ENCODE measurements around the gene MUS81.

Gene MUS81

DNA sequence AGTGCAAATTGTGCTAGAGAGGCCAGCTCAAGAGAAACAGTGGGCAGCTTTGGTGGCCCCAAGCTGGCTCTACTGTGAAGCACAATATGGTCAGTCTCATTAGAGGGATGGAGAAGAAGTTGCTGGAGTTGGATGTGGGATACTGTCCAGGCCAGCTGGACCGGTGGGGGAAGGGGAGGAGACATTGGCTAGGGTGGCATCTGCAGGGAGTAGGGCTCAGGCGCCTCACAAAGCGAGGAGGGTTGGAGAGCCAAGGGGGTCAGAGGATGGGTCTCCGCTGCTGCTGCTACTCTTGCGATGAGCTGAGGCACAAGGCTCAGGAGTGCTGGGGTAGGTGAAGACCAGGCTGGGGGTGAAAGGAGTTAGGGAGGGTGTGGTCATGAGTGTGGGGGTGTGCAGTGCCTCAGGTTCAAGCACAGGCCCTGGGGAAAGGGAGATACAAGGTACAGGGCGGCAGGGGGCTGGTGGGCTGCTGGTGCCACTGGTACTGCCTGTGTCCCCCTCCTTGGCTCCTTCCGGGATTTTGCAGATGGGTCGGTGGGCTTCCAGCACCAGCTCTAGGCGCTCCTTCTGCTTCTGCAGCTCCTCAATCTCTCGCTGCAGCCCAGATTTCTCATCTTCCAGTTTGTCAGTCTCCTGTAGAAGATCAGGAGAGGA lies 32.6 kb downstream of the MUS81 start:
- no peak for DNase-seq

GRCh38 chr11:65894034-65894591 lies 33.9 kb downstream of the MUS81 start:
- DNase-seq, result no peak

DNA sequence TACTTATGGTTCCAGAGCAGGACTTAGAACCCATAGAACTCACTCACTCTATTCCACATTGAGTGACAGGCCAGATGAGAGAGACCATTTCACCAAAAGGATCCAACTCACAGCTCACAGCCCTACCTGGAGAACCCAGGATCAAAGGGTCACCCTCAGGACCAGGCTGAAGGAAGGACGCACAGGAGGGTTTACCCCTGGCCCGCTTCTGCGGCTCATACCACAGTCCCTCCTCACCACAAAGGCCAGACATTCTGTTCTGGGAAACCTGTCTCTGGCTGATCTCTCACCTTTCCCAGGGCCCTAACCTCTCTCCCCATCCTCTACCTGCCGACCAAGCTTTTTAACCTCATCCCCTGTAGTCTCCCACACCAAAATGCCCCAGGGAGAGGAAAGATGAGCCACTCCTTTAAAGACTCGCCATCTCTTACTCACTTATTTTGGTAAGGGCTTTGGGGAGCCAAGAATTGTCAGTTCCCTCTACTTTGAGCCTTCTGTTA lies 35.3 kb downstream of the MUS81 start:
- DNase-seq, result no peak

DNA sequence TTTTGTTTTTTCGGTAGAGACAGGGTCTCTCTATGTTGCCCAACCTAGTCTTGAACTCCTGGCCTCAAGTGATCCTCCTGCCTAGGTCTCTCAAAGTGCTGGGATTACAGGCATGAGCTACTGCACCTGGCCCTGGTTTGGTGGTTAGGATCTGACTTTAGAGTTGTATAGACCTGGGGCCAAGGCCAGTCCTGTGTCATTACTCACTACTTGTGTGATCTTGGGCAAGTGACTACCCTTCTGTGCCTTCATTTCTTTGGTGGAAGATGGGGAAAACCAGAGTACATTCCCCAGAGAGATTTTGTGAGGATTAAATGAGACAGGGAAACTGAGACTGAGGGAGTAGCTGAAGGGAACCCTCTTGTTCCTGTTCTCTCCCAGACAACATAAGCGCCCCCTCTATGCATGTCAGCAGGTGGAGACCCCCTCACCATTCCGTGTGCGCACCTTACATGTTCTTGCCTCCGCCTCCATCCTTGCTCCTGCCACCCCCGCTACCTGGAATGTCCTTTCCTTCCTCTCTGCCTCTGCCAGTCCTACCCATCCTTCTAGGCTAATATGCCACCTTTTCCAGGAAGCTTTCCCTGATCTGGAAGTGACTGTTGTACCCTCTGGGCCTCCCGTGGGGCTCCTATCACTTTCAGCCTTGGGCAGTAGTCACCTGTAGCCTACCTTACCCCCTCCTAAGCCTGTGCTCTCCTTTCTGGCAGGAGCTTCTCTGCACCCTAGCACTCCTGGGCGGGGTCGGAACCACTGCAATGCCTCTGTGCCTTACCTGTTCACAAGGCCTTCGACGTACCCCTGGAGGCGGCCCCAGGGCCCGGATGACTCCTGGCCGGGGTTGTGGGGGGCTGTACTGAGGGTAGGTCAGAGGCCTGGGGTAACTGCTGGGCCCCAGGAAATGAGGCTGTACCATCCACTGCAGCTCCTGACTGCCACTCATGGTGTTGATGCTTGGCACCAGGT lies 36.1 kb downstream of the MUS81 start:
- DNase-seq, result no peak

DNA sequence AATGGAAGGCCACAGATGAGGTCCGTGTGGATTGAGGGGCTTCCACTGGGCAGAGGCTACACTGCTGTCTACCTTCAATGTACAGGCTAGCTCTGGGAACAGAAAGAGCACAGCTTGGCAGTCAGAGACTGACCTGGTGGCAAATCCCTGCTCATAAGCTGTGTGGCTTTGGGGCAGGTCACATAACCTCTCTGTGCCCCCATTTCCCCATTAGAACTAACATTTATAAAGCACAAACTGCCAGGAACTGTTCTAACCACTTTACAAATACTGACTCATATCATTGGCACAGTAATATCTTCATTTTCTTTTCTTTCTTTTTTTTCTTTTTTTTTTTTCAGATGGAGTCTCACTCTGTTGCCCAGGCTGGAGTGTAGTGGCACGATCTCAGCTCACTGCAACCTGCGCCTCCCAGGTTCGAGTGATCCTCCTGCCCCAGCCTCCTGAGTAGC lies 36.8 kb downstream of the MUS81 start:
- no peak for DNase-seq

GRCh38 chr11:65898656-65899355 lies 38.6 kb downstream of the MUS81 start:
- DNase-seq, result no peak

- peak; percentile 32 to 64 for DNase-seq
Measured at GRCh38 chr11:65899356-65900124, 39.3 kb downstream of the MUS81 start.

- DNase-seq, result peak; percentile 42 to 78
Measured at GRCh38 chr11:65900125-65900898, 40.1 kb downstream of the MUS81 start, which contains the start of gene FOSL1. Gene FOSL1, minus strand, starts transcription at chr11:65900388. Its CDS starts 49 bp downstream, at chr11:65900339.

- DNase-seq, result no peak
Measured at GRCh38 chr11:65900899-65901180, 40.6 kb downstream of the MUS81 start.

- no peak for DNase-seq
Measured at GRCh38 chr11:65903068-65903481, 42.8 kb downstream of the MUS81 start.

DNA sequence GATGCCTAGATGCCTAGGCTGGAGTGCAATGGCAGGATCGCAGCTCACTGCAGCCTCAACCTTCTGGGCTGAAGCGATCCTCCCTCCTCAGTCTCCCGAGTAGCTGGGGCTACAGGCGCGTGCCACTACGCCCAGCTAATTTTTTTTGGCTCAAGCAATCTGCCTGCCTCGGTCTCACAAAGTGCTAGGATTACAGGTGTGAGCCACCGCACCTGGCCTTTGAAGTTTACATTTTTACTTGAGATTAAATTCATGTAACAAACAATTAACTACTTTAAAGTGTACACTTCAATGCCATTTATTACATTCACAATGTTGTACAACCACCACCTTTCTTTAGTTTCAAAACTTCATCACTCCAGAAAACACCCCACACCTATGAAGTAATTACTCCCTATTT lies 43.5 kb downstream of the MUS81 start:
- no peak for DNase-seq

DNA sequence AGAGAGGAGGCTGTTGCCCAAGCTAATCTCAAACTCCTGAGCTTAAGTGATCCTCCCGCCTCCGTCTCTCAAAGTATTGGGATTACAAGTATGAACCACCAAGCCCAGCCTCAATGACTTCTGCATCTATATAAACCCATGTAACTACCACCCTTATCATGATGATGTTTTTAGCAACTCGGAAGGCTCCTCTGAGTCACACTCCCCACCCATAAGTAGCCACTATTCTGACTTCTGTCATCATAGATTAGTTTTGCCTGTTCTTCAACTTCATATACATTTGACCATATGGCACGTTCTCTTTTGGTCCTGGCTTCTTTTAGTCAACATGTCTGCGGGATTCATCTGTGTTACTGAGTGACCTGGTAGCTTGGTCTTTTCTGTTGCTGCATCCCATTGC lies 46.4 kb downstream of the MUS81 start:
- no peak for DNase-seq

GRCh38 chr11:65907878-65908277 lies 47.6 kb downstream of the MUS81 start:
- DNase-seq, result no peak

DNA sequence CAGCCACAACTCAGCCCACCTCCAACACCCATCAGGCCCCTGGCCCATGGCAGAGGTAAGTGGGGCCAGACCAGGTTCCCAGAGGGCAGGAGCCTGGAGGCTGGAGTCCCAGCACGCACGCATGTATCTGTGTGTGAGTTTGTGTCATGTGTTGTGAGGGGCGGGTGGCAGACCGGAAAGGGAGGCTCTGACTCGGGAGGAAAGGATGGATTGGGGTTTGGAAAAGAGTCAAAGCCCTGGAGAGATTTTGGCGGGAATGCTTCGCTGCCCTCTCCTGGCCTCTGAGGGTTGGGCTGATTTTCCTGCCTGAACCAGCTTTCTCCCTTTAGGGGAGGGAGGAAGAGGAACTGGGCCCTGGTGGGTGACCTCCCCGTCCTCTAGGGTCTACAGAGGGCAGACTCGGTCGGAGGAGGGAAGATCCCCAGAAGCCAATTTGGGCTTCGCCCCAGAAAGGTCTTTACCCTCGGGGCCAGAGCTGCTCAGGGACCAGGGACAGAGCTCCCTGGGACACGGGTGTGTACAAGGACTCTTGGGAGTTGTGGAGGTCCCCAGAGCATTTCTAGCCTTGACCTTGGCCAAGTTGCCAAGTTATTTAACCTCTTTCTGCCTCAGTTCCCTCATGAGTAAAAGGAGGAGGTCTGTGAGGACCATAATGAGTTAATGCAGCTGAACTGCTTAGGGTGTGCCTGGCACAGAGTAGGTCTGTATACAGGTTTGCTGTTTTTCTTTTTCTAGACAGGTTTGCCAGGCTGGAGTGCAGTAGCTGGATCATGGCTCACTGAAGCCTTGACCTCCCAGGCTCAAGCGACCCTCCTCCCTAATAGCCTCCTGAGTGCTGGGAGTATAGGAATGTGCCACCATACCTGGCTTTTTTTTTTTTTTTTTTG lies 51.7 kb downstream of the MUS81 start:
- no peak for DNase-seq

DNA sequence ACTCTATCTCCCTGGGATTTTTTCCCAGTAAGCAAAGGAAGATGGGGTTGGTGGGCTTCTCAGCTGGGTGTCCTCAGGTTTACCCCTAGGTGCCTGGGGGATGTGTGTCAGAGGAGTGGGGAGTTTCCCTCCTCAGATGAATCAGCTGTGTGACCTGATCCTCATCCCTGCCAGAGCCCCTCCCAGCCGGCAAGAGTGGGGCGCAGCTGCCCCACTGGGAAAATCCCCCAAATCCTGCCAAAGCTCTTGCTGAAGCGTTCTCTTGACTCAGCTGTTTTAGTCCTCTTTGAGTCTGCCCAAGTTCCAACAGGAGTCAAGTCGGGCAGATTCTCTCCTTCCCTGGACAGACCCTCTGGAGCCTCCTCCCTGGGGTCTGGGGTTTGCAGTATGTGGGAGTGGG lies 52.6 kb downstream of the MUS81 start:
- DNase-seq, result no peak

- DNase-seq, result no peak
Measured at GRCh38 chr11:65915101-65915820, 55.0 kb downstream of the MUS81 start.

DNA sequence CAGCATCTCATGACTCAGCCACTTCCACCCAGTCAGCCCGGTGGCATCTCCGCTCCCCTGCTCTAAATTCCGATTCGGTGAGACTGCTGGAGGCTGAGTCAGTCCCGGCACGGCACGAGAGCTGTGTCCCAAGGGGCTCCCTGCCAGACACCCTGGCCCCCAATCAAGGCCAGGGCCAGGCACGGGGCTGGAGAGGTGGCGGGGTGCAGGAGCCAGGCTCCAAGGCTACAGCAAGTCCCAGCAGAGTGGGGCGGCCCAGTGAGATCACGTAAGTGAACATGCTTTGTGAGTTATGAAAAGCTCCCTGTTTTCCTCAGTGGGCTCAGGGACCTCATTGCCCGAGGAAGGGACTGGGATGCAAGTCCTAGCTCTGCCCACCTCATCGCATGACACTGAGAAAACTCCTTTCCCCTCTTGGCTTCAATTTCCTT lies 55.6 kb downstream of the MUS81 start:
- DNase-seq, result peak; percentile 52 to 86

All from bone marrow (tissue), 2 donors.